H1 (cell line): ENCODE measurements around the gene MANSC4.

Source experiments
- CTCF ChIP-seq, 3 experiments: IDR thresholded peaks; 1 replicate in 2 of 3; 2 replicates in 1 of 3; pipeline versions ENCODE4 v1.5.1 to v1.6.1; 2011; ENCODE audit warnings: low read length in 3 of 3, mild to moderate bottlenecking in 3 of 3, inconsistent platforms in 2 of 3, low read depth in 1 of 3, moderate library complexity in 1 of 3; ENCODE audit not compliant: insufficient read depth in 1 of 3; ENCODE audit errors: control extremely low read depth in 1 of 3
- EZH2 ChIP-seq: fragments of 200-600 bp; sonication (generic); IDR thresholded peaks from 2 replicates; pipeline ENCODE4 v1.7.1; 2012; ENCODE audit warnings: low read depth, mild to moderate bottlenecking, moderate library complexity, low read length, inconsistent platforms; ENCODE audit not compliant: severe bottlenecking
- JUN ChIP-seq: IDR thresholded peaks from 2 replicates; pipeline ENCODE4 v1.6.1; 2011; ENCODE audit warnings: low read depth, mild to moderate bottlenecking, improper control_type of control experiment, low read length
- POLR2A ChIP-seq, 2 experiments: IDR thresholded peaks; 1 replicate in 1 of 2; 2 replicates in 1 of 2; pipeline ENCODE4 v1.6.1; 2011; ENCODE audit warnings: low read depth in 2 of 2, low read length in 2 of 2, mild to moderate bottlenecking in 2 of 2; ENCODE audit errors: control extremely low read depth in 1 of 2
- RAD21 ChIP-seq, 2 experiments: IDR thresholded peaks in 1 of 2; conservative IDR thresholded peaks in 1 of 2; 2 replicates each; pipeline ENCODE4 v1.6.1; 2011; ENCODE audit warnings: low read depth in 2 of 2, low read length in 2 of 2, improper control_type of control experiment in 1 of 2, inconsistent platforms in 1 of 2, mild to moderate bottlenecking in 1 of 2, moderate library complexity in 1 of 2
- SAP30 ChIP-seq: fragments of 300-600 bp; sonication (generic); IDR thresholded peaks from 2 replicates; pipeline ENCODE4 v1.7.1; 2012; ENCODE audit warnings: low read length, moderate library complexity, mild to moderate bottlenecking, inconsistent platforms; ENCODE audit not compliant: insufficient read depth, insufficient replicate concordance
- TAF1 ChIP-seq: IDR thresholded peaks from 2 replicates; pipeline ENCODE4 v1.6.1; 2011; ENCODE audit warnings: mild to moderate bottlenecking, low read depth, low read length

GRCh38 chr12:27772328-27773049 lies 7.5 kb downstream of the MANSC4 start:
- no peak for TF ChIP-seq CTCF (IDR thresholded peaks at IDR 0.05; ENCODE audit: control extremely low read depth in 1 of 3, insufficient read depth in 1 of 3, low read depth in 1 of 3, low read length in 3 of 3)
- no peak for TF ChIP-seq EZH2
- TF ChIP-seq RAD21 (IDR thresholded peaks at IDR 0.05 in 1 of 2, conservative IDR thresholded peaks at IDR 0.05 in 1 of 2; ENCODE audit: low read depth in 2 of 2, low read length in 2 of 2): no peak
- TF ChIP-seq JUN: no peak
- no peak for TF ChIP-seq SAP30
- no peak for TF ChIP-seq TAF1
- no peak for TF ChIP-seq POLR2A (IDR thresholded peaks at IDR 0.05; ENCODE audit: control extremely low read depth in 1 of 2, low read depth in 2 of 2, low read length in 2 of 2)
